HFFc6 (cell line): Measurements from ENCODE around the gene HOOK1. TPM values are rescaled to one million over a fixed set of nuclear protein-coding genes. Genes with fewer than 3 reads are reported as not detected.
"Not testable (repeated sequence)": the region's sequence is repeated elsewhere in the genome, so short reads cannot be mapped to it uniquely, and the experiment has no call there.

ENCODE experiments used
- DNase-seq: peaks from one replicate; pipeline ENCODE4 v3.0.0-alpha.2; 2018
- H3K27ac Mint-ChIP-seq: 2 replicates; pipeline ENCODE4 v1.8.0; 2020; ENCODE audit warnings: mild to moderate bottlenecking, mixed read lengths
- H3K27me3 Mint-ChIP-seq: 2 replicates; pipeline ENCODE4 v1.8.0; 2021; ENCODE audit warnings: mild to moderate bottlenecking, moderate library complexity, mixed read lengths; ENCODE audit not compliant: insufficient read depth
- H3K36me3 Mint-ChIP-seq: 2 replicates; pipeline ENCODE4 v1.8.0; 2021; ENCODE audit warnings: low read depth, mixed read lengths
- H3K4me1 Mint-ChIP-seq: 2 replicates; pipeline ENCODE4 v1.8.0; 2020; ENCODE audit warnings: low read depth, mixed read lengths
- H3K4me3 Mint-ChIP-seq: 2 replicates; pipeline ENCODE4 v1.8.0; 2020; ENCODE audit warnings: mild to moderate bottlenecking, moderate library complexity, mixed read lengths
- H3K9me3 Mint-ChIP-seq: 2 replicates; pipeline ENCODE4 v1.8.0; 2020; ENCODE audit warnings: mild to moderate bottlenecking, mixed read lengths
- total RNA-seq, 6 experiments: library from RNA; stranded (reverse); fragmentation: NEBNext Ultra II Directional; extraction: Animal tissue kit (Norgen Biotek cat#: 25700); gene quantifications; 2 replicates in 1 of 6; 3 replicates in 5 of 6; pipeline ENCODE4 v1.2.3, GENCODE V29; 2021
- TF ChIP-seq, protein P1 (sequence below): fragments of 200-600 bp; sonication (generic); IDR thresholded peaks from 2 replicates; pipeline ENCODE4 v1.5.0; 2021; ENCODE audit warnings: antibody characterized with exemption, mild to moderate bottlenecking

The HOOK1 gene
- total RNA-seq, 6 experiments from 2014 or later, result not detected

- Mint-ChIP-seq H3K4me1 (no peaks in the 10 kb centered on the region), H3K27me3 (peaks cover 3% of the 10 kb centered on the region), H3K4me3 (no peak overlapping the region), H3K27ac (no peak overlapping the region), H3K9me3 (no peaks in the 10 kb centered on the region), H3K36me3 (no peaks in the 10 kb centered on the region)
- TF ChIP-seq, protein P1, sequence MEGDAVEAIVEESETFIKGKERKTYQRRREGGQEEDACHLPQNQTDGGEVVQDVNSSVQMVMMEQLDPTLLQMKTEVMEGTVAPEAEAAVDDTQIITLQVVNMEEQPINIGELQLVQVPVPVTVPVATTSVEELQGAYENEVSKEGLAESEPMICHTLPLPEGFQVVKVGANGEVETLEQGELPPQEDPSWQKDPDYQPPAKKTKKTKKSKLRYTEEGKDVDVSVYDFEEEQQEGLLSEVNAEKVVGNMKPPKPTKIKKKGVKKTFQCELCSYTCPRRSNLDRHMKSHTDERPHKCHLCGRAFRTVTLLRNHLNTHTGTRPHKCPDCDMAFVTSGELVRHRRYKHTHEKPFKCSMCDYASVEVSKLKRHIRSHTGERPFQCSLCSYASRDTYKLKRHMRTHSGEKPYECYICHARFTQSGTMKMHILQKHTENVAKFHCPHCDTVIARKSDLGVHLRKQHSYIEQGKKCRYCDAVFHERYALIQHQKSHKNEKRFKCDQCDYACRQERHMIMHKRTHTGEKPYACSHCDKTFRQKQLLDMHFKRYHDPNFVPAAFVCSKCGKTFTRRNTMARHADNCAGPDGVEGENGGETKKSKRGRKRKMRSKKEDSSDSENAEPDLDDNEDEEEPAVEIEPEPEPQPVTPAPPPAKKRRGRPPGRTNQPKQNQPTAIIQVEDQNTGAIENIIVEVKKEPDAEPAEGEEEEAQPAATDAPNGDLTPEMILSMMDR, result no peak
- DNase-seq, result no peak
These were observed 93.3 kb downstream of the HOOK1 start for GRCh38 chr1:59908084-59908483.

DNA sequence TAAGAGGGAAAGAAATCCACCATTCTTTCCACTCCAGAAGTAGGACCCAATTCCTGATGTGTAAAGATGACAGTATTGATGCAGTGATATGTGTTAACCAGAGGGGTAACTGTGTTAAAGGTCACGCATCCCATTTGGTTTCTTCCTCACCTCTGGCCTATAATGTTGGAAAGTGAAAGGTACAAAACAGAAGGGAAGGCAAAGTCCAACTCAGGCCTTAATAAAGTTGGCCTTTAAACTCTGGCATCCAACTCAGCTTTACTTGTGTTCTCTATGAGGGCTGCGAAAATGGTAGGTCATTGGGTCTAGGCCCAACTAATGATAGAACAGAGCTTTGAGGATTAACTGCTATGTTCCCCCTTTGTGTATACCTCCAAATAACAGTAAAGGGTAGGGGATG lies 93.9 kb downstream of the HOOK1 start:
- TF ChIP-seq, protein P1, result no peak
- Mint-ChIP-seq H3K4me3 (no peak overlapping the region), H3K4me1 (no peaks in the 10 kb centered on the region), H3K36me3 (no peaks in the 10 kb centered on the region), H3K9me3 (no peaks in the 10 kb centered on the region), H3K27ac (no peak overlapping the region), H3K27me3 (peaks cover 3% of the 10 kb centered on the region)
- DNase-seq, result no peak

DNA sequence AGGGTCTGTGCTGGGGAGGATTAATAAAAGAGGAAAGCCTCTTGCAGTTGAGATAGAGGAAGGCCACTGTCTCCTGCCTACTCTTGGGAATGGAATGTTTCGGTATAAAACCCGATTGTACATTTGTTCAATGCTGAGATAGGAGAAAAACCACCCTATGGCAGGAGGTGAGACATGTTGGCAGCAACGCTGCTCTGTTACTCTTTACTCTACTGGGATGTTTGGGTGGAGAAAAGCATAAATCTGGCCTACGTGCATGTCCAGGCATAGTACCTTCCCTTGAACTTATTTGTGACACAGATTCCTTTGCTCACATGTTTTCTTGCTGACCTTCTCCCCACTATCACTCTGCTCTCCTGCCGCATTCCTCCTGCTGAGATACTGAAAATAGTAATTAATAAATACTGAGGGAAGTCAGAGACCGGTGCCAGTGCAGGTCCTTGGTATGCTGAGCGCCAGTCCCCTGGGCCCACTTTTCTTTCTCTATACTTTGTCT lies 100.1 kb downstream of the HOOK1 start:
- not testable (repeated sequence) for DNase-seq, H3K4me3 Mint-ChIP-seq, H3K27me3 Mint-ChIP-seq, H3K9me3 Mint-ChIP-seq, H3K27ac Mint-ChIP-seq, H3K4me1 Mint-ChIP-seq, H3K36me3 Mint-ChIP-seq

- Mint-ChIP-seq H3K4me1 (no peaks in the 10 kb centered on the region; the same call in 1 of the 2 replicates), H3K9me3 (no peaks in the 10 kb centered on the region), H3K4me3 (no peak overlapping the region), H3K27ac (no peak overlapping the region), H3K36me3 (no peaks in the 10 kb centered on the region), H3K27me3 (peaks cover 1% of the 10 kb centered on the region)
- DNase-seq, result no peak
- TF ChIP-seq, protein P1, result no peak
These were observed 100.8 kb downstream of the HOOK1 start for GRCh38 chr1:59915516-59915915.

- Mint-ChIP-seq H3K36me3 (no peaks in the 10 kb centered on the region), H3K9me3 (no peaks in the 10 kb centered on the region), H3K27me3 (peaks cover 3% of the 10 kb centered on the region), H3K4me1 (no peaks in the 10 kb centered on the region; the same call in 1 of the 2 replicates), H3K27ac (no peak overlapping the region), H3K4me3 (no peak overlapping the region)
- TF ChIP-seq, protein P1, result no peak
- DNase-seq, result no peak
These were observed 102.5 kb downstream of the HOOK1 start for GRCh38 chr1:59917026-59917784.

GRCh38 chr1:59917785-59918180 lies 103.0 kb downstream of the HOOK1 start:
- no peak overlapping the region for H3K4me3 Mint-ChIP-seq
- no peaks in the 10 kb centered on the region; the same call in 1 of the 2 replicates for H3K4me1 Mint-ChIP-seq
- no peak for DNase-seq
- H3K36me3 Mint-ChIP-seq, result no peaks in the 10 kb centered on the region
- no peak overlapping the region for H3K27ac Mint-ChIP-seq
- no peaks in the 10 kb centered on the region for H3K9me3 Mint-ChIP-seq
- TF ChIP-seq, protein P1, result no peak
- H3K27me3 Mint-ChIP-seq, result peaks cover 3% of the 10 kb centered on the region
